Epidermal melanocyte (primary cell): ENCODE data around the gene GFM1.

Experiments
- DNase-seq: peaks from one replicate; pipeline ENCODE4 v3.0.0; 2011; ENCODE audit warnings: low spot score; ENCODE audit not compliant: insufficient read length

The GFM1 gene

GRCh38 chr3:158723991-158724390 lies 79.7 kb downstream of the GFM1 start:
- no peak for DNase-seq

DNA sequence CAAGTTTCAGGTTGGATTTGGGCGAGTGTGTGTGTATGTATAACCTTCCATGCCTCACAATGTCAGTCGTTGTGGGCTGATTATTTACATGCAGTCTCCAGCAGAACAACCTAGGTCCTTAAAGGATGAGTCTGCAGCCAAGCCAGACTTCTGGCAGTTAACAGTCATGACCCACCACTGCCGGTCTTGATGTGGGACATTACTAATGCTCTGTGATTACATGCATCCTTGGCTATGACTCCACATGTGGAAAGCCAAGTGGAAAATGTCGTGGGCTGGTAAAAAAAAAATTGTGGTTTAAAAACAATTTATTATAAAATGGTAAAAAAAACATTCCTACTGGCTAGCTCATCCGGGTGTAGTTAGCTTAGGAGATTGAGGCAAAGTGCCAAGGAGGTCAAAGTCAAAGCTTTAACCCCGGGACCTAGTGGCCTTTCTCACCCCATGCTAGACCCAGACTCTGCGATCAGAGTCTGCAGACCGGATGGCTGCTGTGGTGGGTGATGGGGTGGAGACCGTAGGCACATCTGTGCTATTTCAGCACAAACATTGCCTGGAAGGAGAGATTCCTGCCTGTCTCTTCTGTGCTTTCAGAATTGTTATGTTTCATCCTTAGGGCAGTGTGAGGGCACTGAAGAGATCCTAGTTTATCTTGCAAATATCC lies 81.2 kb downstream of the GFM1 start:
- peak; percentile 66 for DNase-seq

GRCh38 chr3:158727206-158728060 lies 83.1 kb downstream of the GFM1 start:
- DNase-seq, result peak; percentile 81

- DNase-seq, result no peak
Observed at GRCh38 chr3:158728061-158728377, 83.7 kb downstream of the GFM1 start.

DNA sequence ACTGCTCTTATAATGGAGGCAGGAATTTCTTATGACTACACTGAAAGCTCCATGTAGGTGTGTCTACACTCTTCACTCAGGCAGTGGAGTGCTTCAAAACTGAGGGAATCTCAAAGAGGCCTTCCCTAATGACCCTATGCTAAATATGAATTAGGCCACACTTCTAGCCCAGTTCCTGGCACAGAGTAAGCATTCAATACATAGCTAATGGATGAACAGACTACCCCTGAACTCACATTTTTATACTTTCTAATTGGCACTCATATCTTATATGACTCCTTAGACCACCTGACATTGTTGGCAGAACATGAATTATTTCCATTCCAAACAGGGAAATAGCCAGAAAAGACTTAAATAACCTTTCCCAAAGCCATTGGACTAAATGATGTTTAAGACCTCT lies 84.5 kb downstream of the GFM1 start:
- DNase-seq, result no peak

GRCh38 chr3:158731486-158731885 lies 87.2 kb downstream of the GFM1 start:
- no peak for DNase-seq

DNA sequence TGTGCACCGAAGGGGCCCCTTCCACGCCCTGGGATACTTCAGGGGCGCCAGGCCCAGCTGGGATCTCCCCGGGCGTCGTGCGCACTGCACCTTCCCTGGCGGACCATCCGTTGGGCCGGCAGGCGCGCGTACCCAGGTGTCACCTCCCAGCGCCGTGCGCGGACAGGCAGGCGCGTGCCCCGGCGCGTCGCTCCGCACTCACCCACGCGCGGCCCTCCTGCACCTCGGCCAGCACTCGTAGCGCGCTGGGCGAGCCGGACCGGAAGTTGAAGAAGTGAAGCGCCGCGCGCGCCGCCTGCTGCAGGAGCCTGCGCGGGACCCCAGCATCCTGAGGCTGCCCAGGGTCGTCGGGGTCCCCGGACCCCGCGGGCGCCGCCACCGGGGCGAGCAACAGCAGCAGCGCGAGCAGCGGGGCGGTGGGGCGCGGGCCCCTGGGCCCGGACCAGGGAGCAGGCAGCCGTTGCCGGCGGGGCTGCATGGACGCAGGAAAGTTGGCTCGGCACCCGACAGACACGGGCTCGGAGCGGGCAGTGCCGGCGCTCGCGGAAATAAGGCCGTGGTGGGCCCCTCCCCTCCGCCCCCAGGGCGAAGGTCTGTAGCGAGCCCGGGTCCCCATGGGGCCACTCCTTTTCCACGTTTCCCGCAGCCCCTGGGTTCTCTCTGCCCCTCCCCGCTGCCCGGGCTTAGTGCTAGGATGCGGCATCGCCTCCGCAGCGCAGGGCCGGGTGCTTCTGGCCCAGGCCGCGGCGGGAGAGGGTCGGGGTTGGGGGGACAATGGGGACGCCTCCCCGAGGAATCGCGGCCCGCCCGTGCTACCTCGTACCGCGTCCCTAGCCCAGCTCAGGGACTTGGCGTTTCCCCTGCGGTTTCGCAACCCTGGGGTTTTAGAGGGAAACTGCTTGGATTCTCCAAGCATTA lies 87.9 kb downstream of the GFM1 start, which contains the start of gene RARRES1:
TSS of gene RARRES1 (minus strand) at position 520 of the 918 bp plus-strand sequence. CDS start at position 478, 42 bp downstream.
- peak; percentile 38 for DNase-seq

GRCh38 chr3:158732856-158733200 lies 88.5 kb downstream of the GFM1 start:
- no peak for DNase-seq

DNA sequence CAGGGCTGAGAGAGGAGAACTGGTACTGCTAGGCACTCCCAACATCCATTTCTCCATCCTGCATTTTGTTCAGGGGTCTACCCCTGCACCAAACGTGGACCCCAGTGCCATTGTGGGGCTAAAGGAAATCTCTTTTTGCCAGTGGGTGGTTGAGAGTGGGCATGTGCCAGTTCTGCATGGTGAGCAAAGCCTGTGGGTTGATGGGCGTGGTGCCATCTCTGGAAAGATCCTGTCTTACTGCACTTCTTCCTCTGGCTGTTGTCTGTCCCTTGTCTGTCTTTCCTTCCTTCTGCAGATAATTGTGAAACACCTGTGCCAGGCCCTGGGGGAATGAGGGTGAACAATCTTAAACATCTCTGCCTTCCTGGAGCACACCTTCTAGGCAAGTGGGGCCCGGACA lies 89.3 kb downstream of the GFM1 start:
- no peak for DNase-seq

GRCh38 chr3:158735296-158736033 lies 91.1 kb downstream of the GFM1 start:
- no peak for DNase-seq

GRCh38 chr3:158737410-158737809 lies 93.1 kb downstream of the GFM1 start:
- no peak for DNase-seq

DNA sequence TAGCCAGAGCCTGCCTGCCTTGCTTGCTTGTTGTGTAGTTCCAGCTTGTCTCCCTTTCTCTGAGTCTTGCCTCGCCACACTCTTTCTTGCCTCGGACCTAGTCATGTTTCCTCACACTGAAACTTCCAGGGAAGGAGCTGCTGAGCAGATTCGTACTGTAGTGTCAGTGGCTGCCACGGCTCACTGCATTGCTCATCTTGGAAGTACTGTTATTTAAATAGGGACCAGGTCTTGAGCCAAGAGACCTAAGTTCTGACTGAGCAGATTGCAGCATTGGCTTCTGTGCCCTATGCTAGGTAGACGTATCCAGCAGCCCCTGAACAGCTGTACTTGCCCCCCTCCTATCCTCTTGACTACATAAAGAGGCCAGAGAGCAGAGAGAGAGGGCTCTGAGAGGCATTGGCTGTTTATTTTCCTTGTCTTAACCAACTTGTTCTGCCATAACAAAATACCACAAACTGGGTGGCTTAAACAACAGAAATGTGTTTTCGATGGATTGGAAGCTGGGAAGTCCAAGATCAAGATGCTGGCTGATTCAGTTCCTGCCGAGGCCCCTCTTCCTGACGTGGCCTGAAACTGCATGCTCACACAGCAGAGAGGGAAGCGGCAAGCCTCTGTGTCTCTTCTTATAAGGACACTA lies 93.8 kb downstream of the GFM1 start:
- no peak for DNase-seq

DNA sequence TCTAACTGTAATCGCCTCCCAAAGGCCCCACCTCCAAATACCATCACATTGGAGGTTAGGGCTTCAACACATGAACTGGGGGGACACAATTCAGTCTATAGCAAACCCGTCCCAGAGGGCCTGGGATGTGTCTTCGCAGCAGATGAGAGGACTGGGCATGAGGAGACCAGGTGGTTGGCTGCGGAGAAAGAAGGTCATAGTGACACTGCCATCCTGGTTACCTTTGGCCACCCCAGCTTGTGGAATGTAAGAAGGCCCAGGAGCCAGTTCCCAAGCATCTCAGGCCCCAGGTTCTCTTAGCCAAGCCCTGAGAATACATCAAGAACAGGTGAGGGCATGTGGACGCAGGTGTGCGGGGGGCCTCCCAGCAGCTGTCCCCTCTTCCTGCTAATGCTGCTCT lies 94.3 kb downstream of the GFM1 start:
- no peak for DNase-seq

DNA sequence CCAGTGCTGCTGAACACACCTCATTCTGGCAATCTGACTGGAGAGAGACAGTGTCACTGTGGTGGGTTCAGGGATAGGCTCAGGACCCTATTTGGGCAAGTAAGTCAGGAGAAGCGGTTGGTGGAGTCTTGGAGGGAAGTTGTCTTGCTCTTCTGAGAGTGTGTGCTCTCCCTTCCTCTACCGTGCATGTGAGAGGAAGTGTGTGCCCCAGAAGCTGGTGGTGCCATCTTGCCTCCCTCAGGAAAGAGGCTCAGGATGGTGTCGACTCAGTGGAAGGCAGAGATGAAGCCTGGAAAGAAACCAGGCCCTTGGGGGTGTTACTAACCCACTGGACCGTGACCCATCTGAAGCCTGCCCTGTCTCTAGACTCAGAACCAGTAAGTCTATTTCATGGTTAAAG lies 94.8 kb downstream of the GFM1 start:
- DNase-seq, result no peak

DNA sequence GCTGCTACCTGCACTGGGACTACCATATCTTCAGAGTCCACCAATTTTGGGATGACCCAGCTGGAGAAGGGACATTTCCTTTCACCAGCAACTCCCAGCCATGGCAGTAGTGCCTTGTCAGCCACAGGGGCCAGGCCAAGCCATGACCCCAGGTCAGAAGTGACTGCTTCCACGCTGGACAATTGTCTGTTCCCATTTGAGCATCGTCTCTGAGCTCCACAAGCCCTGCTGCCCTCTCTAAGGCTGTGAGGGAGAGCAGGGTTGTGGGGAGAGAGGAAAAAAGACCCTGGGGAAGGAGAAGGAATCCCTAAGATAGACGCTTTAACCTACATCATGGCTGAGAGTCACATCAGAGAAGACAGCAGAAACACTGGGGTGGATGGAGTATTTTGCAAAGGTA lies 95.3 kb downstream of the GFM1 start:
- DNase-seq, result no peak
